CD8-positive, alpha-beta memory T cell (primary cell): ENCODE measurements around the gene ALG3. TPM values are rescaled to one million over a fixed set of nuclear protein-coding genes. Genes with fewer than 3 reads are reported as not detected.

Experiments used
- CTCF ChIA-PET: fragments of 350-600 bp; sonication (Branson Sonifier 250); formaldehyde crosslinking; loops from one replicate; lab custom pipeline; 2021; ENCODE audit warnings: antibody characterized with exemption; lab: Charles Lee
- POLR2A ChIA-PET: fragments of 350-600 bp; sonication (Branson Sonifier 250); formaldehyde crosslinking; loops from one replicate; lab custom pipeline; 2021; ENCODE audit warnings: antibody characterized with exemption; lab: Charles Lee
- DNase-seq, 5 donors: peaks; one replicate each; pipeline versions ENCODE4 v3.0.0 to v3.0.0-alpha.2; 2020 to 2022; ENCODE audit warnings: mixed read lengths in 1 of 5
- H3K27ac ChIP-seq: one replicate; pipeline ENCODE4 v1.7.0; 2013; ENCODE audit warnings: low read depth, mild to moderate bottlenecking, low read length, moderate library complexity
- H3K27me3 ChIP-seq: 2 replicates; pipeline ENCODE4 v1.7.0; 2013; ENCODE audit warnings: low read length, mild to moderate bottlenecking; ENCODE audit not compliant: insufficient read depth, poor library complexity, severe bottlenecking
- H3K36me3 ChIP-seq: 2 replicates; pipeline ENCODE4 v1.7.0; 2013; ENCODE audit warnings: mild to moderate bottlenecking, low read length, moderate library complexity; ENCODE audit not compliant: insufficient read depth
- H3K4me1 ChIP-seq: 2 replicates; pipeline ENCODE4 v1.7.0; 2013; ENCODE audit warnings: mild to moderate bottlenecking, low read length, moderate library complexity; ENCODE audit not compliant: insufficient read depth
- H3K4me3 ChIP-seq: 2 replicates; pipeline ENCODE4 v1.7.0; 2013; ENCODE audit warnings: mild to moderate bottlenecking, low read length
- H3K9me3 ChIP-seq: 2 replicates; pipeline ENCODE4 v1.7.0; 2013; ENCODE audit warnings: mild to moderate bottlenecking, low read length
- H3K27ac Mint-ChIP-seq, 8 donors: one replicate each; pipeline ENCODE4 v1.8.0; 2020 to 2021; ENCODE audit warnings: mixed read lengths in 8 of 8, mild to moderate bottlenecking in 6 of 8, inconsistent platforms in 3 of 8, moderate library complexity in 3 of 8
- H3K27me3 Mint-ChIP-seq, 2 donors: one replicate each; pipeline ENCODE4 v1.8.0; 2020 to 2021; ENCODE audit warnings: mixed read lengths in 2 of 2, mild to moderate bottlenecking in 1 of 2, moderate library complexity in 1 of 2
- H3K36me3 Mint-ChIP-seq, 3 donors: one replicate each; pipeline ENCODE4 v1.8.0; 2020 to 2021; ENCODE audit warnings: mixed read lengths in 3 of 3, inconsistent platforms in 1 of 3, mild to moderate bottlenecking in 1 of 3
- H3K4me1 Mint-ChIP-seq, 3 donors: one replicate each; pipeline ENCODE4 v1.8.0; 2020 to 2021; ENCODE audit warnings: mixed read lengths in 3 of 3, inconsistent platforms in 1 of 3, mild to moderate bottlenecking in 1 of 3
- H3K4me3 Mint-ChIP-seq, 7 donors: one replicate each; pipeline ENCODE4 v1.8.0; 2020 to 2021; ENCODE audit warnings: mixed read lengths in 7 of 7, mild to moderate bottlenecking in 6 of 7, moderate library complexity in 4 of 7, inconsistent platforms in 2 of 7
- H3K9me3 Mint-ChIP-seq, 5 donors: one replicate each; pipeline ENCODE4 v1.8.0; 2020 to 2022; ENCODE audit warnings: mixed read lengths in 5 of 5, mild to moderate bottlenecking in 3 of 5, moderate library complexity in 2 of 5, inconsistent platforms in 1 of 5
- polyA plus RNA-seq: library from polyadenylated mRNA; unstranded; fragments of 300-500 nt; fragmentation: Illumina TruSeq; gene quantifications from one replicate; pipeline ENCODE4 v1.2.3, GENCODE V29; 2021
- total RNA-seq, 2 experiments: library from RNA; stranded (reverse); gene quantifications; one replicate each; pipeline ENCODE4 v1.2.3, GENCODE V29; 2021

ALG3 gene
- total and polyA plus RNA-seq, 3 experiments from 2014 or later, result 59.4 to 73.2 (median 61.4) TPM

GRCh38 chr3:184262764-184263179 lies 14.0 kb upstream of the ALG3 start:
- Histone ChIP-seq H3K4me3 (no peak overlapping the region), H3K27me3 (peaks cover 20% of the 10 kb centered on the region), H3K9me3 (no peaks in the 10 kb centered on the region), H3K36me3 (no peaks in the 10 kb centered on the region), H3K4me1 (peaks cover 23% of the 10 kb centered on the region), H3K27ac (no peak overlapping the region)
- Mint-ChIP-seq H3K27ac (peak overlapping the region in 4 of 8 donors; percentile 33 to 72 (median 54)), H3K4me1 (peaks cover 17 to 29% (median 18%) of the 10 kb centered on the region in 3 donors), H3K27me3 (peaks cover 28 to 38% of the 10 kb centered on the region in 2 donors), H3K9me3 (no peaks in the 10 kb centered on the region), H3K4me3 (peak overlapping the region in 6 of 7 donors; percentile 56 to 75 (median 71)), H3K36me3 (no peaks in the 10 kb centered on the region)
- ChIA-PET POLR2A (no interaction called here), CTCF (interaction anchor here (2.0 kb wide), 1 partner anchor 35 kb away, joined by 8 read pairs; no protein-coding TSS in a partner anchor)
- no peak for DNase-seq

- DNase-seq, result peak in 2 of 5 donors; percentile 15 to 30
- peaks cover 17 to 29% (median 18%) of the 10 kb centered on the region in 3 donors for H3K4me1 Mint-ChIP-seq
- peaks cover 21 to 32% of the 10 kb centered on the region in 2 donors for H3K27me3 Mint-ChIP-seq
- H3K36me3 Mint-ChIP-seq, result peaks cover 0 to 1% (median 0%) of the 10 kb centered on the region in 3 donors
- no peaks in the 10 kb centered on the region for H3K36me3 ChIP-seq
- H3K4me1 ChIP-seq, result peaks cover 23% of the 10 kb centered on the region
- ChIA-PET CTCF (interaction anchor here (0.7 to 3.0 kb wide), 3 partner anchors 9 to 34 kb away, joined by 3 to 13 read pairs (median 8); partner anchors contain the start of gene EEF1AKMT4), POLR2A (no interaction called here)
- no peaks in the 10 kb centered on the region for H3K9me3 ChIP-seq
- H3K4me3 ChIP-seq, result peak overlapping the region; percentile 61
- H3K27ac ChIP-seq, result no peak overlapping the region
- H3K27ac Mint-ChIP-seq, result peak overlapping the region in 7 of 8 donors; percentile 3 to 92 (median 54)
- H3K9me3 Mint-ChIP-seq, result no peaks in the 10 kb centered on the region
- peaks cover 20% of the 10 kb centered on the region for H3K27me3 ChIP-seq
- H3K4me3 Mint-ChIP-seq, result peak overlapping the region; percentile 77 to 94 (median 84)
These were observed 13.3 kb upstream of the ALG3 start for GRCh38 chr3:184261854-184262763.

GRCh38 chr3:184261270-184261853 lies 12.6 kb upstream of the ALG3 start, which contains the start of gene CAMK2N2:
TSS of gene CAMK2N2 (minus strand) at chr3:184261553. CDS start at chr3:184261285, 268 bp downstream.
- no peak within 1 kb of the TSS for H3K27ac ChIP-seq
- H3K4me1 ChIP-seq, result peaks cover 23% of the 10 kb centered on the region
- no peaks in the 10 kb centered on the region for H3K9me3 Mint-ChIP-seq
- H3K36me3 ChIP-seq, result no peaks in the 10 kb centered on the region
- POLR2A ChIA-PET, result no interaction called here
- DNase-seq, result peak in 4 of 5 donors; percentile 48 to 70 (median 58)
- peak within 1 kb of the TSS; percentile 42 to 92 (median 69) for H3K27ac Mint-ChIP-seq
- peak within 1 kb of the TSS; percentile 61 for H3K4me3 ChIP-seq
- CTCF ChIA-PET, result interaction anchor here (2.0 to 3.0 kb wide), 2 partner anchors 12 to 34 kb away, joined by 8 to 13 read pairs; partner anchors contain the start of gene EEF1AKMT4
- H3K4me1 Mint-ChIP-seq, result peaks cover 17 to 29% (median 18%) of the 10 kb centered on the region in 3 donors
- H3K36me3 Mint-ChIP-seq, result peaks cover 0 to 1% (median 0%) of the 10 kb centered on the region in 3 donors
- no peaks in the 10 kb centered on the region for H3K9me3 ChIP-seq
- peaks cover 20% of the 10 kb centered on the region for H3K27me3 ChIP-seq
- H3K27me3 Mint-ChIP-seq, result peaks cover 19 to 30% of the 10 kb centered on the region in 2 donors
- H3K4me3 Mint-ChIP-seq, result peak within 1 kb of the TSS; percentile 79 to 94 (median 90)

- H3K27me3 Mint-ChIP-seq, result peaks cover 17 to 26% of the 10 kb centered on the region in 2 donors
- peaks cover 17 to 29% (median 18%) of the 10 kb centered on the region in 3 donors for H3K4me1 Mint-ChIP-seq
- Histone ChIP-seq H3K27ac (no peak overlapping the region), H3K4me1 (peaks cover 23% of the 10 kb centered on the region), H3K9me3 (no peaks in the 10 kb centered on the region), H3K27me3 (peaks cover 20% of the 10 kb centered on the region), H3K36me3 (no peaks in the 10 kb centered on the region), H3K4me3 (peak overlapping the region; percentile 51)
- no peaks in the 10 kb centered on the region for H3K9me3 Mint-ChIP-seq
- H3K36me3 Mint-ChIP-seq, result peaks cover 0 to 1% (median 0%) of the 10 kb centered on the region in 3 donors
- DNase-seq, result no peak
- H3K4me3 Mint-ChIP-seq, result peak overlapping the region; percentile 79 to 93 (median 90)
- POLR2A ChIA-PET, result interaction anchor here (0.6 kb wide), 1 partner anchor 26 kb away, joined by 7 read pairs; no protein-coding TSS in a partner anchor
- peak overlapping the region in 7 of 8 donors; percentile 50 to 90 (median 78) for H3K27ac Mint-ChIP-seq
- CTCF ChIA-PET, result interaction anchor here (1.0 to 3.0 kb wide), 4 partner anchors 8 to 33 kb away, joined by 3 to 13 read pairs (median 6); partner anchors contain the start of gene EEF1AKMT4
These were observed 12.0 kb upstream of the ALG3 start for GRCh38 chr3:184260724-184261269.

- POLR2A ChIA-PET, result interaction anchor here (0.5 to 0.6 kb wide), 2 partner anchors 27 to 108 kb away, joined by 3 to 7 read pairs; no protein-coding TSS in a partner anchor
- peak overlapping the region; percentile 42 to 90 (median 69) for H3K27ac Mint-ChIP-seq
- no peaks in the 10 kb centered on the region for H3K9me3 Mint-ChIP-seq
- H3K4me3 Mint-ChIP-seq, result peak overlapping the region; percentile 79 to 93 (median 90)
- Histone ChIP-seq H3K9me3 (no peaks in the 10 kb centered on the region), H3K27ac (no peak overlapping the region), H3K27me3 (peaks cover 20% of the 10 kb centered on the region), H3K4me1 (peaks cover 23% of the 10 kb centered on the region), H3K36me3 (no peaks in the 10 kb centered on the region), H3K4me3 (peak overlapping the region; percentile 51)
- peak; percentile 35 to 61 (median 41) for DNase-seq
- peaks cover 14 to 23% of the 10 kb centered on the region in 2 donors for H3K27me3 Mint-ChIP-seq
- H3K36me3 Mint-ChIP-seq, result peaks cover 0 to 1% (median 0%) of the 10 kb centered on the region in 3 donors
- H3K4me1 Mint-ChIP-seq, result peaks cover 17 to 29% (median 18%) of the 10 kb centered on the region in 3 donors
- CTCF ChIA-PET, result interaction anchor here (1.0 to 3.0 kb wide), 4 partner anchors 9 to 20 kb away, joined by 3 to 13 read pairs (median 4); partner anchors contain the start of gene EEF1AKMT4
These were observed 11.3 kb upstream of the ALG3 start for GRCh38 chr3:184259878-184260723.

GRCh38 chr3:184259396-184259877 lies 10.7 kb upstream of the ALG3 start:
- Histone ChIP-seq H3K27me3 (peaks cover 14% of the 10 kb centered on the region), H3K9me3 (no peaks in the 10 kb centered on the region), H3K36me3 (no peaks in the 10 kb centered on the region), H3K4me3 (no peak overlapping the region), H3K27ac (no peak overlapping the region), H3K4me1 (peaks cover 23% of the 10 kb centered on the region)
- ChIA-PET POLR2A (interaction anchor here (0.5 kb wide), 1 partner anchor 107 kb away, joined by 3 read pairs; no protein-coding TSS in a partner anchor), CTCF (interaction anchor here (1.3 to 3.0 kb wide), 2 partner anchors 10 to 19 kb away, joined by 4 to 13 read pairs; partner anchors contain the start of gene EEF1AKMT4)
- Mint-ChIP-seq H3K4me3 (peak overlapping the region; percentile 33 to 89 (median 70)), H3K9me3 (no peaks in the 10 kb centered on the region), H3K36me3 (peaks cover 0 to 1% (median 0%) of the 10 kb centered on the region in 3 donors), H3K27ac (peak overlapping the region in 2 of 8 donors; percentile 5 to 78), H3K4me1 (peaks cover 17 to 29% (median 18%) of the 10 kb centered on the region in 3 donors), H3K27me3 (peaks cover 11 to 16% of the 10 kb centered on the region in 2 donors)
- DNase-seq, result no peak
